Brain microvascular endothelial cell (primary cell): ENCODE results near the gene KLHL2.
"Not testable (repeated sequence)": the region's sequence is repeated elsewhere in the genome, so short reads cannot be mapped to it uniquely, and the experiment has no call there.

Source experiments
- DNase-seq: peaks from one replicate; pipeline ENCODE4 v3.0.0-alpha.2; 2020
- H3K27ac ChIP-seq: fragments of 250-450 bp; sonication (Bioruptor Pico); 2 replicates; pipeline ENCODE4 v1.5.1; 2020; ENCODE audit warnings: mild to moderate bottlenecking, moderate library complexity
- H3K27me3 ChIP-seq: fragments of 250-450 bp; sonication (Bioruptor Pico); replicated peaks from 2 replicates; pipeline ENCODE4 v1.5.1; 2020; ENCODE audit warnings: mild to moderate bottlenecking
- H3K36me3 ChIP-seq: fragments of 250-450 bp; sonication (Bioruptor Pico); replicated peaks from 2 replicates; pipeline ENCODE4 v1.5.1; 2020; ENCODE audit warnings: mild to moderate bottlenecking
- H3K4me3 ChIP-seq: 2 replicates; pipeline ENCODE4 v1.5.1; 2011; ENCODE audit warnings: low read depth, mild to moderate bottlenecking, control low read depth, low read length, moderate library complexity
- CTCF ChIP-seq: IDR thresholded peaks from 2 replicates; pipeline ENCODE4 v1.5.1; 2011; ENCODE audit warnings: low read depth, mild to moderate bottlenecking, moderate library complexity, low read length, control low read depth, inconsistent platforms; ENCODE audit errors: missing control alignments
- in situ Hi-C: cut with HindIII; loops from 2 replicates; pipeline ENCODE4 v1.10.0; 2017; ENCODE audit warnings: low sequenced_read_pairs, low pct_ligation_motif_present

Gene KLHL2

DNA sequence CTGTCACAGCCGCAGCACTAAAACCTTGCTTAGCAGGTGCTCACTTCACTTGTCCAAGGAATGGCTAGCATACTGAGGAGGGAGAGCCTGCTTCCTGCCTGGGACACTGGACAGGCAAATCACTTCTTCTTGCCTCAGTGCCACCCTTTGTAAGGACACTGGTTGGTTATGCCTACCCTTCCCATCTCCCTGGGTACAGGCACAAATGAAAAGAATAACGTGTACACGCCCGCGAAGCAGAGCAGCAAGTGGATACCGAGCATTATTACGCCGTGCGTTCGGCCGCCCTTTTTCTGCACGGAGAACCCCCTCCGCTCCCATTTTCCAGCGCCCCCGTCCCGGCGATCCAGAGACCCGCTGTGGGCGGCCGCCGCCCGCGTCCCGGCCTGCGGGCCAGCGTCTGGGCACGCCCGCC is 338 bp upstream of the KLHL2 start:
- peak overlapping the region; percentile 77 for H3K4me3 ChIP-seq
- no peaks in the 10 kb centered on the region for H3K36me3 ChIP-seq
- peak; percentile 8 for DNase-seq
- in situ Hi-C loops, result no loop called here
- H3K27ac ChIP-seq, result no peak overlapping the region
- TF ChIP-seq CTCF, result no peak
- no peaks in the 10 kb centered on the region for H3K27me3 ChIP-seq

- Histone ChIP-seq H3K27ac (no peak overlapping the region), H3K27me3 (no peaks in the 10 kb centered on the region), H3K36me3 (no peaks in the 10 kb centered on the region), H3K4me3 (peak overlapping the region; percentile 77)
- DNase-seq, result no peak
- no peak for TF ChIP-seq CTCF
- in situ Hi-C loops, result no loop called here
Measured at GRCh38 chr4:165208221-165208652, 876 bp downstream of the KLHL2 start.

DNA sequence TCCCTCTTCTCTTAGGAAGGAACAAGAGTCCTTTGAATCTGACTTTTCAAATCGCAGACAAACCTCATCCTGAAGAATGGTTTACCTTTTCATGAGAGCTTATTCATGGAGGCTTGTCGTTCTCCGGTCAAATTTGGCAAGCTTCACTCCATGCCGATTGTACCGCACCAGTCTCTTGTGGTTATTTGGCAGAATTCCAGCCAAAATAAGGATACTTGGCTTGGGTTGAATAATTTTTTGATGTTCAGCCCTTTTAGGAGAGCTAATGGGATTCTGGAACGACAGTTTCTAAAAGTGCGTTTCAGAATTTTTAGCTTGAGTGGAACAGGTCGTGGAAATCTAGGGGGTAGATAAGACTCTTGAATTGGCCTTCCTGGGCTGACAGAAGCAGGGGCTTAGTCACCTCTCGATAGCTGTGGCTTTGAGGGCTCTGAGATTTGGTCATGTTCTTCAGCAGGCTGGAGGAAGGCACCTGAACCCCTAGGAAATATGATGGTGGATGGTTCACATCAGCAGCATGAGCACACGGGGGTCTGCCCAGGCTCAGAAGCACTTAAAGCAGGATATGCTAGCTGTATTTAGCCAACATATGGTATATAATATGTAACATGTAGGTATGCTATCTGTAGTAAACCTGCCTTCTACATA is 1.5 kb downstream of the KLHL2 start:
- DNase-seq, result no peak
- no peaks in the 10 kb centered on the region for H3K27me3 ChIP-seq
- in situ Hi-C loops, result no loop called here
- no peaks in the 10 kb centered on the region for H3K36me3 ChIP-seq
- H3K27ac ChIP-seq, result no peak overlapping the region
- TF ChIP-seq CTCF, result no peak
- H3K4me3 ChIP-seq, result peak overlapping the region; percentile 28

- no peaks in the 10 kb centered on the region for H3K27me3 ChIP-seq
- TF ChIP-seq CTCF, result no peak
- H3K4me3 ChIP-seq, result no peak overlapping the region
- DNase-seq, result no peak
- H3K27ac ChIP-seq, result no peak overlapping the region
- in situ Hi-C loops, result no loop called here
- no peaks in the 10 kb centered on the region for H3K36me3 ChIP-seq
Measured at GRCh38 chr4:165209796-165210195, 2.4 kb downstream of the KLHL2 start.

GRCh38 chr4:165210566-165210965 is 3.2 kb downstream of the KLHL2 start:
- no peak for DNase-seq
- Histone ChIP-seq H3K27ac (no peak overlapping the region), H3K36me3 (no peaks in the 10 kb centered on the region), H3K27me3 (no peaks in the 10 kb centered on the region), H3K4me3 (no peak overlapping the region)
- in situ Hi-C loops, result no loop called here
- no peak for TF ChIP-seq CTCF

- H3K27ac ChIP-seq, H3K27me3 ChIP-seq, DNase-seq, H3K4me3 ChIP-seq, H3K36me3 ChIP-seq, in situ Hi-C loops: not testable (repeated sequence)
Measured at GRCh38 chr4:165212647-165213046, 5.3 kb downstream of the KLHL2 start.

GRCh38 chr4:165213404-165213803 is 6.0 kb downstream of the KLHL2 start:
- H3K27me3 ChIP-seq, H3K4me3 ChIP-seq, H3K36me3 ChIP-seq, DNase-seq, in situ Hi-C loops, H3K27ac ChIP-seq: not testable (repeated sequence)

DNA sequence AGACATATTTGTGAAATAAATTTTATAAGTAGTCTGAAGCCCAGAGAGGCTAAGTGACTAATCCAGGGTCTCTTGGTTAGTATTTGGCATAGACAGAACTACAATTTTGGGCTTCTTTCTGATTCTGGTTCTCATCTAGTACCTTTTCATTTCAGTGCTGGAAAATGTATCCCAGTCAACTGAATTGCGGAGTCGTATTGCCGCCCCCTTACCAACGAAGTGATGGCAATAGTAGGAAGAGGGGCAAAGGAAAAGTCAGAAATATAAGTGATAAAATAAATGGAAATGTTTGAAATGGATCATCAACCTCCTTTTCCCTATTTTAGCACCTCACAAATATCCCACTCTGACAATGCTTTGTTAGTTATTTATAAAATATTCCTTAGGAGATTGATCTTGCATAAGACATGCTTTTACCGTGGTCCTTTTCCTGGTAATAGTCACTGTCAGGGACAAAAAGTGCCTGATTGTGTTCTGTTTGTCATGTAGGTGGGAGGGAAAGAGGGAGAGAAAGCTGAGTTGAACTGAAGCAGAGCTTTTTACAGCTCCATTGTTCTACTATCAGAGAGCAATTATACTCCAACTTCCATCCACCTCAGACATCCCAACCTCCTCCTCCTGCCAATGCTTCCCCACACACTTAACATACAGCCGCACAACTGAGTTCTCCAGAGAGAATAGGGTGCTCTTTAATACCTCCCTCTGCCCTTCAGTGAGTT is 6.8 kb downstream of the KLHL2 start:
- H3K27ac ChIP-seq, H3K4me3 ChIP-seq, H3K27me3 ChIP-seq, in situ Hi-C loops, H3K36me3 ChIP-seq, DNase-seq: not testable (repeated sequence)

- H3K27me3 ChIP-seq, H3K4me3 ChIP-seq, in situ Hi-C loops, H3K36me3 ChIP-seq: not testable (repeated sequence)
- peak overlapping the region; percentile 45 for H3K27ac ChIP-seq
- peak; percentile 90 for DNase-seq
Measured at GRCh38 chr4:165215034-165215751, 7.8 kb downstream of the KLHL2 start.
